K562 (cell line): ENCODE data around the gene EDDM13. TPM values are rescaled to one million over a fixed set of nuclear protein-coding genes. Genes with fewer than 3 reads are reported as not detected.
A peak's percentile ranks its signal among the peaks of the same experiment; 100 is the strongest.

Experiments used
- ARID3A ChIP-seq: IDR thresholded peaks from 2 replicates; pipeline ENCODE4 v1.6.1; 2012; ENCODE audit warnings: low read depth, low read length, improper control_type of control experiment, borderline replicate concordance
- CBFA2T2 ChIP-seq: fragments of 450-650 bp; conservative IDR thresholded peaks from 2 replicates; pipeline ENCODE4 v1.6.1; 2017; ENCODE audit warnings: mild to moderate bottlenecking
- CSDE1 ChIP-seq, 2 experiments: fragments of 450-650 bp; IDR thresholded peaks; 2 replicates each; pipeline ENCODE4 v1.6.1; 2016; ENCODE audit warnings: mild to moderate bottlenecking in 1 of 2
- CTCFL ChIP-seq: IDR thresholded peaks from 2 replicates; pipeline ENCODE4 v1.6.1; 2011; ENCODE audit warnings: borderline replicate concordance, low read depth, mild to moderate bottlenecking, moderate library complexity, low read length; ENCODE audit not compliant: insufficient read depth, poor library complexity, severe bottlenecking
- E2F5 ChIP-seq: sonication (generic); formaldehyde crosslinking; IDR thresholded peaks from 2 replicates; pipeline ENCODE4 v1.8.0; 2022; ENCODE audit warnings: mild to moderate bottlenecking, missing genetic modification reagents
- HNRNPH1 ChIP-seq: fragments of 200-400 bp; formaldehyde crosslinking; optimal IDR thresholded peaks from 2 replicates; pipeline ENCODE3; 2017; ENCODE audit warnings: low read depth, mild to moderate bottlenecking, low read length, moderate library complexity
- HOMEZ ChIP-seq: fragments of 250-450 bp; sonication (Bioruptor Pico); IDR thresholded peaks from 2 replicates; pipeline ENCODE4 v1.4.0; 2020; ENCODE audit warnings: mild to moderate bottlenecking, moderate library complexity
- MLX ChIP-seq, 2 experiments: fragments of 450-650 bp in 1 of 2; sonication (generic) in 1 of 2; formaldehyde crosslinking; conservative IDR thresholded peaks; 2 replicates each; pipeline versions ENCODE4 v1.4.0 to v1.8.1; 2020 to 2022; ENCODE audit warnings: mild to moderate bottlenecking in 1 of 2, missing genetic modification reagents in 1 of 2
- PATZ1 ChIP-seq: fragments of 250-450 bp; sonication (Bioruptor Pico); IDR thresholded peaks from 2 replicates; pipeline ENCODE4 v1.5.0; 2020; ENCODE audit warnings: mild to moderate bottlenecking, borderline replicate concordance
- RBM15 ChIP-seq: fragments of 200-400 bp; formaldehyde crosslinking; IDR thresholded peaks from 2 replicates; pipeline ENCODE4 v1.6.1; 2018; ENCODE audit warnings: mild to moderate bottlenecking, low read length, moderate library complexity; ENCODE audit not compliant: insufficient read depth
- RBM25 ChIP-seq: fragments of 200-400 bp; formaldehyde crosslinking; IDR thresholded peaks from 2 replicates; pipeline ENCODE4 v1.6.1; 2018; ENCODE audit warnings: low read length, low read depth, moderate library complexity; ENCODE audit not compliant: severe bottlenecking
- TFAP4 ChIP-seq: sonication (generic); formaldehyde crosslinking; IDR thresholded peaks from 2 replicates; pipeline ENCODE4 v1.8.0; 2022; ENCODE audit warnings: missing genetic modification reagents, mild to moderate bottlenecking, moderate library complexity, borderline replicate concordance
- ZKSCAN3 ChIP-seq: fragments of 250-450 bp; sonication (Bioruptor Pico); IDR thresholded peaks from 2 replicates; pipeline ENCODE4 v1.4.0; 2020
- ZNF232 ChIP-seq: sonication (generic); formaldehyde crosslinking; IDR thresholded peaks from 2 replicates; pipeline ENCODE4 v1.8.0; 2022; ENCODE audit warnings: mild to moderate bottlenecking, missing genetic modification reagents
- ZNF239 ChIP-seq: fragments of 250-450 bp; sonication (Bioruptor Pico); IDR thresholded peaks from 2 replicates; pipeline ENCODE4 v1.4.0; 2020; ENCODE audit warnings: mild to moderate bottlenecking
- ZSCAN32 ChIP-seq: fragments of 450-650 bp; formaldehyde crosslinking; IDR thresholded peaks from 2 replicates; pipeline ENCODE4 v1.4.0; 2020; ENCODE audit warnings: mild to moderate bottlenecking, moderate library complexity
- polyA plus RNA-seq, 8 experiments: library from polyadenylated mRNA; depleted of rRNA in 4 of 8; stranded (reverse) in 5 of 8; unstranded in 3 of 8; fragments of >200 nt; fragmentation: Nextera tagmentation in 2 of 8; fragmentation: Illumina TruSeq in 1 of 8; extraction: Ambion mirVana in 2 of 8; extraction: Trizol in 1 of 8; gene quantifications; 2 replicates each; pipeline versions ENCODE4 v1.2.1 to v1.2.3, GENCODE V29; 2011 to 2014; ENCODE audit warnings: inconsistent platforms in 1 of 8, missing spikeins in 1 of 8
- total RNA-seq, 7 experiments: library from RNA; depleted of rRNA in 6 of 7; stranded (reverse); fragments of >200 nt in 6 of 7; fragmentation: Illumina TruSeq in 2 of 7; extraction: Trizol in 2 of 7; gene quantifications; 2 replicates each; pipeline versions ENCODE4 v1.2.1 to v1.2.3, GENCODE V29; 2011 to 2021; ENCODE audit warnings: low replicate concordance in 1 of 7

The EDDM13 gene
- total and polyA plus RNA-seq, 9 of the 15 experiments (the other 6 are each of a cell fraction or from before 2014, with no cell fraction given) = 2.0 to 7.7 (median 4.1) TPM

- no peak for TF ChIP-seq E2F5
- TF ChIP-seq ZKSCAN3 (CRISPR knock-in tag) = no peak
- peak; percentile 82 for TF ChIP-seq CBFA2T2
- TF ChIP-seq ARID3A = 0 out of 2 replicates have a peak, but pooled peaks have one; percentile 40
- no peak for TF ChIP-seq CTCFL
- TF ChIP-seq ZNF232 (CRISPR knock-in tag) = no peak
- TF ChIP-seq HOMEZ = no peak
- TF ChIP-seq CSDE1 (IDR thresholded peaks at IDR 0.05) = no peak
- no peak for TF ChIP-seq ZNF239 (CRISPR knock-in tag)
- no peak for TF ChIP-seq RBM15
- no peak for TF ChIP-seq PATZ1 (CRISPR knock-in tag)
- TF ChIP-seq MLX (CRISPR knock-in tag; conservative IDR thresholded peaks at IDR 0.05) = no peak
- TF ChIP-seq TFAP4 (CRISPR knock-in tag) = no peak
- no peak for TF ChIP-seq RBM25
- no peak for TF ChIP-seq ZSCAN32
- no peak for TF ChIP-seq HNRNPH1
Measured at GRCh38 chr19:56321254-56321988, 48.9 kb downstream of the EDDM13 start (continued).
